ENCODE data around the gene VPS37C.

The VPS37C gene

GRCh38 chr11:61195719-61196118, 34.5 kb upstream of the VPS37C start:
- no peak overlapping the region for H3K4me3 ChIP-seq (ENCODE audit: low read depth, low read length)

DNA sequence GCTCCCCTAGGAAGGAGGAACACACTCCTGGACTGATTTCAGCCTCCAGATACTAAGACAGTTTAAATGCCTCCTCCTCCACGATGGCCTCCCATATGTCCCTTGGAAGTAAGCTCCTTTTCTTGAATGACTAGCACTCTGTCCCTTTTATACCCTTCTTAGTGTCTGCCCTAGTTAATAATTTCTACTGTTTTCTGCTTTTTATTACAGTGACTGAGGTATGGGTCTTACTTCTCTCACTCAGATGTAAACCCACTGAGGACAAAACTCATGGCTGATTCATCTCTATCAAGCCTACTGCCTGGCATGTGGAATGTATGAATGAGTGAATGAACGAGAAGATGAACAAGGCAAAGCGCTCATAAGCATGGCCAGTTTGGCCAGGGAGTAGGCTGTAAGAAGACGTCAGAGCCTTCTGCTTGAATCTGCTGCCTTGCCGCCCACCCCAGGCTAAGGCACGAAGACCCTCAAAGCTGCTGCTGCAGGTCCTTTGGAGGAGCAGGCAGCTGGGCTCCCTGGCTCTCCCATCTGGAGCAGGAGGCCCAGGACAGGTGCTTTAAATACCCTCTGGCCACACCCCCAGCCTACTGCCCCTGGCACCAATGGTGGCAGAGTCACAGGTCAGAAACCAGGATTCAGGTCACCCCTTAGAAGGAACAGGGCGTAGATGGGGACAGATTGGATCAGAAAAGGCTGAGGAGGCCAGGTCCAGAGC, 33.9 kb upstream of the VPS37C start:
- TF ChIP-seq CTCF (conservative IDR thresholded peaks at IDR 0.05; ENCODE audit: low read depth, low read length), result no peak
- H3K4me3 ChIP-seq (ENCODE audit: low read depth, low read length), result no peak overlapping the region
- no peak for DNase-seq (ENCODE audit: low read depth)

More at GRCh38 chr11:61195719-61196118, 34.5 kb upstream of the VPS37C start:
- no peak for DNase-seq (ENCODE audit: low read depth)
- TF ChIP-seq CTCF (conservative IDR thresholded peaks at IDR 0.05; ENCODE audit: low read depth, low read length), result no peak

GRCh38 chr11:61194169-61194671, 33.0 kb upstream of the VPS37C start:
- no peak overlapping the region for H3K4me3 ChIP-seq (ENCODE audit: low read depth, low read length)
- no peak for DNase-seq (ENCODE audit: low read depth)
- no peak for TF ChIP-seq CTCF (conservative IDR thresholded peaks at IDR 0.05; ENCODE audit: low read depth, low read length)

DNA sequence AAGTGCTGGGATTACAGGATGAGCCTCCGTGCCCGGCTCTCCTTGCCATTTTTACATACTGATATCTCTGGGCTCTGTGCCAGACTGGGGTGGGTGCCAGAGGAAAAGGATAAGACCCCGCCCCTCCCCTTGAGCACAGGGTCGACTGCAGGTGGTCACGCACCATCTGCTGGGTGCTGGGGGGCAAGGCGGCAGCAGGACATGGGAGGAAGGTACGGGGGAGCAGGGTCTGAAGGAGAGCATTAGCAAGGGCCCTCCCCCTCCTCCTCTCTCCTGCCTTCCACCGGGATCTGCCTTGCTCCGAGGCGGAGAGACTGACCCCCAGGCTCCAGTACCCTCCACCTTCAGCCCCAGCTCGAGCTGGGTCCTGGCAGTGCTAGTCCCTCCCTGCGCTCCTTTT, 32.4 kb upstream of the VPS37C start:
- no peak overlapping the region for H3K4me3 ChIP-seq (ENCODE audit: low read depth, low read length)
- no peak for TF ChIP-seq CTCF (conservative IDR thresholded peaks at IDR 0.05; ENCODE audit: low read depth, low read length)
- no peak for DNase-seq (ENCODE audit: low read depth)

GRCh38 chr11:61189933-61190332, 28.7 kb upstream of the VPS37C start:
- H3K4me3 ChIP-seq (ENCODE audit: low read depth, low read length), result no peak overlapping the region
- no peak for TF ChIP-seq CTCF (conservative IDR thresholded peaks at IDR 0.05; ENCODE audit: low read depth, low read length)
- DNase-seq (ENCODE audit: low read depth), result peak; percentile 47

DNA sequence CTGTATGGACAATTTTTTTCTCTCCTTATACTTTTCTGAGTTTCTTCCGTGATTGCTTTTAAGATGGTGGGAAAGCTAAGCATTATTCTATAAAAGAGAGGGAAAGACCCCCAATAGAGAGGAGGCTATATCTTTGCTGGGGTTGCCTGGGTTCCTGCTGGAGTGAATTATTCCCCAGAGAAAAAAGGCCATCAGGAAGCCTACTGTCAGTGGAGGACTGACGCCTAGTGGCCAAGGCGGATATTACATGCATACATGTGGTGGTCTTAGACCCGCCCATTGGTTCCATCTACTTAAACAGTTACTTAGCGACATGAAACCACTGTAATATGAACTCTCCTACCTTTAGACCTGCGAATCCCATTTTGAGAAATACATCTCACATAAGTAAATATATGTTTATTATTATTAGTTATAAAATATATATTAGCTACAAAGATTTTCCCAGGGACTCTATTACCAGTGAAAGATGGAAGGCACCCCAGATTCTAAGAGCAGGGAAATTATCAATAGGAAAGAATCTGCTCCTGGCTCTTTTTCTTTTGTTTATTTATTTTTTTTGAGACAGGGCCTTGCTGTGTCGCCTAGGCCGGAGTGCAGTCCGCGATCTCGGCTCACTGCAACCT, 26.4 kb upstream of the VPS37C start:
- no peak overlapping the region for H3K4me3 ChIP-seq (ENCODE audit: low read depth, low read length)
- TF ChIP-seq CTCF (conservative IDR thresholded peaks at IDR 0.05; ENCODE audit: low read depth, low read length), result peak; percentile 96
- DNase-seq (ENCODE audit: low read depth), result peak; percentile 88
